GM23248 (cell line): ENCODE results near the gene ANGEL2.

Source experiments
- EZH2 ChIP-seq: fragments of 200-600 bp; sonication (generic); IDR thresholded peaks from 2 replicates; pipeline ENCODE4 v1.6.1; 2018; ENCODE audit warnings: antibody characterized with exemption, mild to moderate bottlenecking; ENCODE audit not compliant: insufficient read depth, poor library complexity, severe bottlenecking
- EZH2phosphoT487 ChIP-seq: fragments of 200-600 bp; sonication (generic); IDR thresholded peaks from 2 replicates; pipeline ENCODE4 v1.6.1; 2018; ENCODE audit warnings: antibody characterized with exemption, moderate library complexity, mild to moderate bottlenecking, low read depth; ENCODE audit not compliant: insufficient read depth

DNA sequence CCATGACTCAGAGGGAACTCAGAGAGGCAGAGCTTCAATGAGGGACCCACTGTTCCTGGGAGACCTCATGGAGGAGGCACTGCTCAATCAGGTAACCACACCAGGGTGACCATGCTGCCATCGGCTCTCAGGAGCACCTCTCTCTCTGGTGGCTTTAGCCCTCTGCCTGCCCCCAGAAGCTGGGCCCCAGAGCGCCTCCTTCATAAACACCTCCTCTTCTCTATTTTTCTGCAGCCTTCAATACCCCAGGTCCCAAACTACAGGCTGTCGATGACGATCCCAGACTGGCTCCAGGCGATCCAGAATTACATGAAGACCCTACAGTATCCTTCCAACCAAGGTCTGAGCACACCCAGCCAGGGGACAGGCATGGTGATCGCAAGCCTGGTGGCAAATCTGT is 54.7 kb downstream of the ANGEL2 start:
- TF ChIP-seq EZH2 (no peak), EZH2phosphoT487 (no peak)
